HCT116 (cell line): ENCODE data around the gene DIO3. TPM values are rescaled to one million over a fixed set of nuclear protein-coding genes. Genes with fewer than 3 reads are reported as not detected.

ENCODE experiments used
- ATAC-seq: fragments of 200-7000 bp; cut with Tn5 transposase; 2 replicates; pipeline ENCODE4 v1.9.1; 2020; ENCODE audit warnings: mild to moderate bottlenecking, moderate library complexity
- BruUV-seq: library from RNA; stranded (reverse); fragments of 400-500 nt; replicated peaks from 2 replicates; lab custom pipeline; 2021; lab: Mats Ljungman, UMichigan
- CTCF ChIA-PET: fragments of 300-600 bp; sonication (Branson Sonifier 250); formaldehyde crosslinking; loops from one replicate; lab custom pipeline; 2021; ENCODE audit warnings: antibody characterized with exemption; lab: Charles Lee
- POLR2A ChIA-PET: fragments of 300-600, 350-600 bp; sonication (Branson Sonifier 250); formaldehyde crosslinking; loops from one replicate; lab custom pipeline; 2021; ENCODE audit warnings: antibody characterized with exemption; lab: Charles Lee
- RAD21 ChIA-PET, 2 experiments: fragments of 300-600 bp; sonication (Branson Sonifier 250); formaldehyde crosslinking; loops; one replicate each; lab custom pipeline; 2023; ENCODE audit warnings: low total read pairs in 2 of 2; ENCODE audit not compliant: uncharacterized antibody in 2 of 2, unreplicated experiment in 2 of 2, low non-redundant PET in 1 of 2; lab: Charles Lee
- DNase-seq: peaks from one replicate; pipeline ENCODE4 v3.0.0-alpha.2; 2010; ENCODE audit warnings: low read depth, low spot score
- H2AFZ ChIP-seq: fragments of 200-600 bp; shearing (Covaris generic), sonication (generic); 2 replicates; pipeline ENCODE4 v1.6.1; 2017; ENCODE audit warnings: low read depth, mixed run types, mixed read lengths, antibody characterized with exemption, low read length; ENCODE audit not compliant: poor library complexity, severe bottlenecking
- H3K27ac ChIP-seq: 2 replicates; pipeline ENCODE4 v1.5.1; 2012; ENCODE audit warnings: low read depth, low read length
- H3K27me3 ChIP-seq: fragments of 200-600 bp; sonication (generic); 2 replicates; pipeline ENCODE4 v1.6.1; 2016; ENCODE audit warnings: mixed run types, low read length, mixed read lengths; ENCODE audit not compliant: insufficient read depth
- H3K36me3 ChIP-seq, 2 experiments: fragments of 200-500 bp in 1 of 2; fragments of 200-600 bp in 1 of 2; sonication (Bioruptor generic) in 1 of 2; sonication (generic) in 1 of 2; 2 replicates each; pipeline versions ENCODE4 v1.5.1 to v1.6.1; 2014 to 2016; ENCODE audit warnings: low read length in 2 of 2, inconsistent platforms in 1 of 2, mixed read lengths in 1 of 2, mixed run types in 1 of 2; ENCODE audit not compliant: insufficient read depth in 2 of 2, control insufficient read depth in 1 of 2
- H3K4me1 ChIP-seq, 2 experiments: fragments of 200-600 bp in 1 of 2; sonication (generic) in 1 of 2; 2 replicates each; pipeline versions ENCODE4 v1.5.1 to v1.6.1; 2012 to 2017; ENCODE audit warnings: low read length in 2 of 2, inconsistent platforms in 1 of 2, mild to moderate bottlenecking in 1 of 2, mixed read lengths in 1 of 2, mixed run types in 1 of 2, moderate library complexity in 1 of 2; ENCODE audit not compliant: insufficient read depth in 2 of 2, control insufficient read depth in 1 of 2
- H3K4me2 ChIP-seq: fragments of 200-600 bp; sonication (generic); 2 replicates; pipeline ENCODE4 v1.6.1; 2017; ENCODE audit warnings: mixed run types, low read length, mixed read lengths
- H3K4me3 ChIP-seq, 2 experiments: fragments of 200-600 bp in 1 of 2; sonication (generic) in 1 of 2; replicated peaks in 1 of 2; 2 replicates each; pipeline ENCODE4 v1.5.1; 2011 to 2016; ENCODE audit warnings: low read length in 2 of 2, control low read depth in 1 of 2, low read depth in 1 of 2, mild to moderate bottlenecking in 1 of 2, mixed read lengths in 1 of 2, mixed run types in 1 of 2
- H3K79me2 ChIP-seq: fragments of 200-600 bp; sonication (generic); 2 replicates; pipeline ENCODE4 v1.6.1; 2017; ENCODE audit warnings: mild to moderate bottlenecking, mixed run types, low read length, moderate library complexity, mixed read lengths; ENCODE audit not compliant: insufficient read depth
- H3K9ac ChIP-seq: fragments of 200-600 bp; sonication (generic); 2 replicates; pipeline ENCODE4 v1.6.1; 2016; ENCODE audit warnings: low read length, mixed read lengths
- H3K9me2 ChIP-seq: fragments of 200-600 bp; sonication (generic), shearing (Covaris generic); 2 replicates; pipeline ENCODE4 v1.6.1; 2017; ENCODE audit warnings: mixed run types, mild to moderate bottlenecking, moderate library complexity; ENCODE audit not compliant: insufficient read depth
- H3K9me3 ChIP-seq, 2 experiments: fragments of 200-500 bp in 1 of 2; fragments of 200-600 bp in 1 of 2; sonication (Bioruptor generic) in 1 of 2; sonication (generic) in 1 of 2; 2 replicates each; pipeline ENCODE4 v1.6.1; 2014 to 2017; ENCODE audit warnings: low read length in 2 of 2, mixed read lengths in 2 of 2, inconsistent platforms in 1 of 2, low read depth in 1 of 2, mild to moderate bottlenecking in 1 of 2, mixed run types in 1 of 2, moderate library complexity in 1 of 2; ENCODE audit not compliant: control insufficient read depth in 1 of 2, insufficient read depth in 1 of 2
- H4K20me1 ChIP-seq: fragments of 200-600 bp; sonication (generic), shearing (Covaris generic); 2 replicates; pipeline ENCODE4 v1.6.1; 2017; ENCODE audit warnings: mixed run types, mild to moderate bottlenecking, moderate library complexity; ENCODE audit not compliant: insufficient read depth
- ATF3 ChIP-seq: IDR thresholded peaks from 2 replicates; pipeline ENCODE4 v1.6.1; 2012
- CEBPB ChIP-seq: IDR thresholded peaks from 2 replicates; pipeline ENCODE4 v1.6.1; 2012; ENCODE audit warnings: low read depth
- CTCF ChIP-seq, 3 experiments: fragments of 200-600 bp in 1 of 3; sonication (generic) in 1 of 3; IDR thresholded peaks in 2 of 3; conservative IDR thresholded peaks in 1 of 3; 2 replicates each; pipeline ENCODE4 v1.5.1; 2012 to 2017; ENCODE audit warnings: low read depth in 2 of 3, low read length in 2 of 3, antibody characterized with exemption in 1 of 3, borderline replicate concordance in 1 of 3, control low read depth in 1 of 3, mild to moderate bottlenecking in 1 of 3, mixed read lengths in 1 of 3, mixed run types in 1 of 3, moderate library complexity in 1 of 3; ENCODE audit not compliant: insufficient read depth in 1 of 3
- EGR1 ChIP-seq: IDR thresholded peaks from 2 replicates; pipeline ENCODE4 v1.6.1; 2012; ENCODE audit warnings: low read depth
- ELF1 ChIP-seq: IDR thresholded peaks from 2 replicates; pipeline ENCODE4 v1.6.1; 2012; ENCODE audit warnings: low read depth, borderline replicate concordance
- EZH2phosphoT487 ChIP-seq: fragments of 200-600 bp; IDR thresholded peaks from 2 replicates; pipeline ENCODE4 v1.6.1; 2018; ENCODE audit warnings: antibody characterized with exemption, borderline replicate concordance
- FOSL1 ChIP-seq: IDR thresholded peaks from 2 replicates; pipeline ENCODE4 v1.6.1; 2012; ENCODE audit warnings: low read depth
- JUND ChIP-seq: IDR thresholded peaks from 2 replicates; pipeline ENCODE4 v1.6.1; 2012
- MAX ChIP-seq: IDR thresholded peaks from 2 replicates; pipeline ENCODE4 v1.6.1; 2012
- RAD21 ChIP-seq: IDR thresholded peaks from 2 replicates; pipeline ENCODE4 v1.6.1; 2012; ENCODE audit warnings: low read depth, mild to moderate bottlenecking
- REST ChIP-seq: IDR thresholded peaks from 2 replicates; pipeline ENCODE4 v1.6.1; 2012; ENCODE audit warnings: low read depth
- TCF7L2 ChIP-seq: IDR thresholded peaks from 2 replicates; pipeline ENCODE4 v1.7.0; 2011; ENCODE audit warnings: borderline replicate concordance, inconsistent platforms; ENCODE audit not compliant: insufficient read depth, insufficient read length; ENCODE audit errors: extremely low read depth
- ZBTB33 ChIP-seq: IDR thresholded peaks from 2 replicates; pipeline ENCODE4 v1.6.1; 2011; ENCODE audit warnings: mild to moderate bottlenecking, low read length, moderate library complexity; ENCODE audit not compliant: insufficient replicate concordance; ENCODE audit errors: extremely low read depth
- intact Hi-C: fragments of 100-400 bp; cut with micrococcal nuclease; formaldehyde crosslinking; loops from 2 replicates; pipeline ENCODE4 v1.10.0; 2022
- total RNA-seq: library from RNA; stranded (reverse); gene quantifications from one replicate; pipeline ENCODE4 v1.2.1, GENCODE V29; 2021; ENCODE audit not compliant: unreplicated experiment

The DIO3 gene
- total RNA-seq, 1 experiment from 2014 or later, result 0.34 TPM

- no peak for DNase-seq
- Histone ChIP-seq H4K20me1 (no peaks in the 10 kb centered on the region), H2AFZ (no peak overlapping the region), H3K4me3 (no peak overlapping the region), H3K27me3 (peaks cover 13% of the 10 kb centered on the region; the same call in 1 of the 2 replicates), H3K9me3 (no peaks in the 10 kb centered on the region), H3K9ac (no peak overlapping the region), H3K79me2 (no peaks in the 10 kb centered on the region), H3K9me2 (no peaks in the 10 kb centered on the region), H3K27ac (no peak overlapping the region)
- no TSS peak for BruUV-seq
- POLR2A ChIA-PET, result no interaction called here
- TF ChIP-seq ATF3, result no peak
- no peak for TF ChIP-seq EZH2phosphoT487
- TF ChIP-seq JUND, result no peak
- no peak for TF ChIP-seq CTCF (IDR thresholded peaks at IDR 0.05 in 2 of 3, conservative IDR thresholded peaks at IDR 0.05 in 1 of 3; ENCODE audit: borderline replicate concordance in 1 of 3, insufficient read depth in 1 of 3, low read depth in 2 of 3, low read length in 2 of 3)
- no peak for TF ChIP-seq TCF7L2
- no peak for TF ChIP-seq ZBTB33
- TF ChIP-seq EGR1, result no peak
- TF ChIP-seq RAD21, result no peak
- TF ChIP-seq ELF1, result no peak
- TF ChIP-seq CEBPB, result no peak
- TF ChIP-seq FOSL1, result no peak
- TF ChIP-seq REST, result no peak
- TF ChIP-seq MAX, result no peak
- TF ChIP-seq, all 23 proteins: peak for 0
- ChIA-PET RAD21 (no interaction called here), CTCF (no interaction called here)
- Histone ChIP-seq H3K4me1 (no peaks in the 10 kb centered on the region), H3K4me2 (no peak overlapping the region), H3K36me3 (no peaks in the 10 kb centered on the region)
- ATAC-seq, result no peak
- intact Hi-C loops, result no loop called here
Measured at GRCh38 chr14:101577221-101577909, 16.1 kb downstream of the DIO3 start.
